Testis (tissue), 3 donors: ENCODE data around the gene KCNIP2. TPM values are rescaled to one million over a fixed set of nuclear protein-coding genes. Genes with fewer than 3 reads are reported as not detected.

ENCODE experiments used
- DNase-seq: peaks from one replicate; pipeline ENCODE4 v3.0.0-alpha.2; 2019
- H3K27ac ChIP-seq, 2 donors: fragments of 200-600 bp; sonication (generic); one replicate each; pipeline ENCODE4 v1.5.1; 2019
- H3K27me3 ChIP-seq: fragments of 200-600 bp; sonication (generic); one replicate; pipeline ENCODE4 v1.5.1; 2019
- H3K36me3 ChIP-seq: fragments of 200-600 bp; sonication (generic); one replicate; pipeline ENCODE4 v1.5.1; 2017; ENCODE audit warnings: low read depth; ENCODE audit errors: missing control alignments
- H3K4me1 ChIP-seq: fragments of 200-600 bp; sonication (generic); one replicate; pipeline ENCODE4 v1.5.1; 2019
- H3K4me3 ChIP-seq, 2 donors: fragments of 200-600 bp; sonication (generic); one replicate each; pipeline ENCODE4 v1.5.1; 2017 to 2019
- H3K9me3 ChIP-seq: fragments of 200-600 bp; sonication (generic); one replicate; pipeline ENCODE4 v1.5.1; 2017
- CTCF ChIP-seq, 3 experiments: fragments of 450-650 bp in 2 of 3; fragments of 200-600 bp in 1 of 3; sonication (generic) in 1 of 3; IDR thresholded peaks; one replicate each; pipeline ENCODE4 v1.5.1; 2016 to 2019; ENCODE audit warnings: antibody characterized with exemption in 3 of 3, mild to moderate bottlenecking in 2 of 3, moderate library complexity in 1 of 3
- POLR2A ChIP-seq: fragments of 450-650 bp; IDR thresholded peaks from one replicate; pipeline ENCODE4 v1.6.1; 2017; ENCODE audit warnings: antibody characterized with exemption, mild to moderate bottlenecking, moderate library complexity
- WGBS, 2 donors: methylation state at CpG; one replicate each; pipeline ENCODE4 v1.1.5; 2018; 5-methylcytosine and 5-hydroxymethylcytosine counted together
- intact Hi-C: fragments of 100-400 bp; cut with DNase I; formaldehyde crosslinking; loops from one replicate; pipeline ENCODE4 v1.15.1; 2023; ENCODE audit warnings: low total_unique reads
- polyA plus RNA-seq: library from polyadenylated mRNA; stranded (reverse); fragments of 350-450 nt; fragmentation: Illumina TruSeq; extraction: RNeasy Lipid Tissue Mini Kit (QIAGEN cat#74804); gene quantifications from one replicate; pipeline ENCODE4 v1.2.3, GENCODE V29; 2014; ENCODE audit warnings: low read depth, low replicate concordance; ENCODE audit not compliant: insufficient read depth
- total RNA-seq, 2 donors: library from RNA; depleted of rRNA; stranded (reverse); fragments of >200 nt; gene quantifications; one replicate each; pipeline ENCODE4 v1.2.3, GENCODE V29; 2016

The KCNIP2 gene
- total and polyA plus RNA-seq, 3 donors from 2014 or later, result 5.1 to 6.8 (median 5.6) TPM

DNA sequence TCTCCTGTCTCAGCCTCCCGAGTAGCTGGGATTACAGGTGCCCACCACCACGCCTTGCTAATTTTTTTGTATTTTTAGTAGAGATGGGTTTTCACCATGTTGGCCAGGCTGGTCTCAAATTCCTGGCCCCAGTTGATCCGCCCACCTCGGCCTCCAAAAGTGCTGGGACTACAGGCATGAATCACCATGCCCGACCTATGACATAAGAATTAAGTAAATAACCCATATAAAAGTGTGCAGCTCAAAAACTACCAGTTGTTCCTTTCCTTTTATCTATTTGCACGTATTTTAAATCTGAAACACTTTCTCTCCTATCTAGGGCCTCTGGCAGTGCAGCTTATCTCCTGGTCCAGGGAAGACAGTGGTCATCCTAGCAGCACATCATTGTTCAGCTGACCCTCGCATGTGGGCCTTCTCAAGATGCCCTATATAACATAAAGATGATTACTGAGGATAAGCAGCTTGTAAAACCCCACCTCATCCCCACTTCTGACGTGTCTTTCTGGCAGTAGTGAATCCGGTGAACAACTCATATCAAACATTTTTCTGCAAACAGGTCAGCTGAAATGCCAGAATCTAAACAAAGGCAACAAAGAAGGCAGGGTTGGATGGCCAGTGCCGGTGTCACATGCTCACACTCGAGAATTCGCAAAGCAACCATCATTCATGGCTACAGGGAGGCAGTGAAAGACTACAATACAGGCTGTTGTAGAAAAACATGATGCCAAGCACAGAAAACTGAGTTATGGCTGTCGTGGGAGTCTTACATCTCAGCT is 36.0 kb upstream of the KCNIP2 start:
- DNase-seq, result no peak
- H3K4me3 ChIP-seq, result no peak overlapping the region
- no peaks in the 10 kb centered on the region for H3K27me3 ChIP-seq
- WGBS, 2 donors, result 81 to 88% methylated on average over 13 of the region's 13 CpGs
- intact Hi-C loops, result no loop called here
- no peak overlapping the region for H3K27ac ChIP-seq
- TF ChIP-seq POLR2A, result no peak
- no peak for TF ChIP-seq CTCF (IDR thresholded peaks at IDR 0.05)
- no peaks in the 10 kb centered on the region for H3K36me3 ChIP-seq
- H3K9me3 ChIP-seq, result no peaks in the 10 kb centered on the region
- H3K4me1 ChIP-seq, result no peaks in the 10 kb centered on the region

DNA sequence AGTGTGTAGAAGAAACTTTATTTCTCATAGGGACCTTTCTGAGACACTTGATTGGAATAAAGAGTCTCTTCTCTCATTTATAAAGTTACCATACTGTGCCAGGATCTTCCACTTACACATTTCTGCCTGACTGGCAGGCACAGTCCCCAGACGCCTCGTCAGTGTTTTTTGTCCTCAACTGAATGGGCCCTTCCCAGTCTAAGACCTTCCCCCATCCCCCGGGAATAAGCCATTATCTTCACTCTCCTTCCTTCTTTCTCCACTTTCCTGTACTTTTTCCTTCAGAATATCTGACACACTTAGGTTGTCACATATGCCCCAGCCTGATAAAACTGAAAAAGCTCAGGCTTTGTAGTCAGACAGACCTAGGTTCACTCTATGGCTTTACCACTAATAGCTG is 35.3 kb upstream of the KCNIP2 start:
- 91 to 92% methylated on average over 3 of the region's 3 CpGs for WGBS, 2 donors
- DNase-seq, result no peak
- intact Hi-C loops, result no loop called here

GRCh38 chr10:101875068-101875688 is 31.6 kb upstream of the KCNIP2 start:
- Histone ChIP-seq H3K36me3 (no peaks in the 10 kb centered on the region), H3K27me3 (no peaks in the 10 kb centered on the region), H3K9me3 (no peaks in the 10 kb centered on the region), H3K4me3 (no peak overlapping the region), H3K4me1 (no peaks in the 10 kb centered on the region), H3K27ac (no peak overlapping the region)
- no peak for DNase-seq
- intact Hi-C loops, result no loop called here
- TF ChIP-seq CTCF (IDR thresholded peaks at IDR 0.05), result no peak
- no peak for TF ChIP-seq POLR2A
- 71 to 73% methylated on average over 3 of the region's 3 CpGs for WGBS, 2 donors

More for the DNA sequence above, 35.3 kb upstream of the KCNIP2 start:
- H3K36me3 ChIP-seq, result no peaks in the 10 kb centered on the region
- TF ChIP-seq POLR2A (no peak), CTCF (IDR thresholded peaks at IDR 0.05) (no peak)
- H3K4me3 ChIP-seq, result no peak overlapping the region
- no peaks in the 10 kb centered on the region for H3K27me3 ChIP-seq
- H3K27ac ChIP-seq, result no peak overlapping the region
- H3K4me1 ChIP-seq, result no peaks in the 10 kb centered on the region
- no peaks in the 10 kb centered on the region for H3K9me3 ChIP-seq

GRCh38 chr10:101874252-101874651 is 30.7 kb upstream of the KCNIP2 start:
- Histone ChIP-seq H3K4me3 (no peak overlapping the region), H3K27ac (no peak overlapping the region), H3K4me1 (no peaks in the 10 kb centered on the region), H3K9me3 (no peaks in the 10 kb centered on the region), H3K36me3 (no peaks in the 10 kb centered on the region), H3K27me3 (no peaks in the 10 kb centered on the region)
- no peak for DNase-seq
- TF ChIP-seq POLR2A, result no peak
- no peak for TF ChIP-seq CTCF (IDR thresholded peaks at IDR 0.05)
- intact Hi-C loops, result no loop called here
